HG03280 (cell line): ENCODE data around the gene KMT5B.

ENCODE experiments used
- ATAC-seq: cut with Tn5 transposase; IDR thresholded peaks from one replicate; pipeline ENCODE4 v1.9.1; 2021; ENCODE audit warnings: mild to moderate bottlenecking, moderate library complexity; ENCODE audit not compliant: unreplicated experiment

KMT5B gene

GRCh38 chr11:68146010-68146540 lies 67.0 kb downstream of the KMT5B start:
- no peak for ATAC-seq

- ATAC-seq = no peak
Observed at GRCh38 chr11:68145120-68145866, 67.8 kb downstream of the KMT5B start.

GRCh38 chr11:68143310-68143689 lies 69.8 kb downstream of the KMT5B start:
- ATAC-seq = no peak

- no peak for ATAC-seq
Observed at GRCh38 chr11:68142441-68143309, 70.4 kb downstream of the KMT5B start.

- no peak for ATAC-seq
Observed at GRCh38 chr11:68142028-68142412, 71.1 kb downstream of the KMT5B start.

GRCh38 chr11:68141246-68142027 lies 71.7 kb downstream of the KMT5B start:
- no peak for ATAC-seq

GRCh38 chr11:68140496-68141245 lies 72.4 kb downstream of the KMT5B start:
- no peak for ATAC-seq

GRCh38 chr11:68138237-68138636 lies 74.9 kb downstream of the KMT5B start:
- no peak for ATAC-seq

- ATAC-seq = no peak
Observed at GRCh38 chr11:68137833-68138232, 75.3 kb downstream of the KMT5B start.

- no peak for ATAC-seq
Observed at GRCh38 chr11:68136866-68137265, 76.2 kb downstream of the KMT5B start.

GRCh38 chr11:68135161-68135560 lies 77.9 kb downstream of the KMT5B start:
- no peak for ATAC-seq

- ATAC-seq = no peak
Observed at GRCh38 chr11:68133761-68134160, 79.3 kb downstream of the KMT5B start.

GRCh38 chr11:68130121-68130520 lies 83.0 kb downstream of the KMT5B start:
- no peak for ATAC-seq

- ATAC-seq = no peak
Observed at GRCh38 chr11:68128682-68129327, 84.3 kb downstream of the KMT5B start.

GRCh38 chr11:68127714-68128681 lies 85.1 kb downstream of the KMT5B start:
- ATAC-seq = no peak

- ATAC-seq = no peak
Observed at GRCh38 chr11:68125164-68125563, 87.9 kb downstream of the KMT5B start.

GRCh38 chr11:68122936-68123539 lies 90.1 kb downstream of the KMT5B start:
- no peak for ATAC-seq
